ENCODE measurements around the gene FAM186B.

The FAM186B gene

GRCh38 chr12:49560695-49561094 is 44.7 kb downstream of the FAM186B start:
- no peak for DNase-seq (ENCODE audit: low spot score)
- Histone ChIP-seq H3K4me3 (no peak overlapping the region), H3K27ac (no peak overlapping the region)
- TF ChIP-seq, protein P1, sequence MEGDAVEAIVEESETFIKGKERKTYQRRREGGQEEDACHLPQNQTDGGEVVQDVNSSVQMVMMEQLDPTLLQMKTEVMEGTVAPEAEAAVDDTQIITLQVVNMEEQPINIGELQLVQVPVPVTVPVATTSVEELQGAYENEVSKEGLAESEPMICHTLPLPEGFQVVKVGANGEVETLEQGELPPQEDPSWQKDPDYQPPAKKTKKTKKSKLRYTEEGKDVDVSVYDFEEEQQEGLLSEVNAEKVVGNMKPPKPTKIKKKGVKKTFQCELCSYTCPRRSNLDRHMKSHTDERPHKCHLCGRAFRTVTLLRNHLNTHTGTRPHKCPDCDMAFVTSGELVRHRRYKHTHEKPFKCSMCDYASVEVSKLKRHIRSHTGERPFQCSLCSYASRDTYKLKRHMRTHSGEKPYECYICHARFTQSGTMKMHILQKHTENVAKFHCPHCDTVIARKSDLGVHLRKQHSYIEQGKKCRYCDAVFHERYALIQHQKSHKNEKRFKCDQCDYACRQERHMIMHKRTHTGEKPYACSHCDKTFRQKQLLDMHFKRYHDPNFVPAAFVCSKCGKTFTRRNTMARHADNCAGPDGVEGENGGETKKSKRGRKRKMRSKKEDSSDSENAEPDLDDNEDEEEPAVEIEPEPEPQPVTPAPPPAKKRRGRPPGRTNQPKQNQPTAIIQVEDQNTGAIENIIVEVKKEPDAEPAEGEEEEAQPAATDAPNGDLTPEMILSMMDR (IDR thresholded peaks at IDR 0.05) = no peak

DNA sequence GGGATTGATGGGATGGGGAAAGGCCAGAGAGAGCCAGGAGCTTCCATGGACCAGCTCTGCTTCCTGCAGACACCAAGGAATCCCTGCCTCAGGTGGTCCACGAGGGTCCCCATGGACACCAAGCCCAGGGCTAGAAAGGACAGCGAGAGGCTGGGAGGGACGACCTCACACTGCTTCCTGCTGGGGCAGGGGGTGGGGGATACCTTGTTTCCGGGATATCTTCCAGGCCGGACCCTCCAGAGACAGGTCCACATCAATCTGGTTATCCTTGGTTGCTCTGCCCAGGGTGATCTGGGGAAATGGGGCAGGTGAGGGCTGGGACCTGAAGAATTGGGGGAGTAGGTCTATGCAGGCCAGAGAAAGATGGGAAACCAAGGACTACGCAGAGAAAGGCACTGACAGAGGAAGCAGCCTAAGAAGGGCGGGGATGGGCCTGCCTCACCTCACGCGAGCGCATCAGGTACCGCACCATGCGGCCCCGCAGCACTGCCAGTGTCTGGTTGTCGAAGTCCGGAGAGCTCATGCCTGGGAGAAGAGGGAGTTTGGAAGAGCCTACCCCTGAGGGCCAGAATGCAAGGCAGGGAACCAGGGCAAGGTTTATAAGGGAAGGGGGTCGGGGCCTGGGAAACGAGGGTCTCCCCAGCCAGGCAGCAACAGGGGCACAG is 46.3 kb downstream of the FAM186B start:
- no peak for DNase-seq (ENCODE audit: low spot score)
- TF ChIP-seq, protein P1 (IDR thresholded peaks at IDR 0.05) = no peak
- Histone ChIP-seq H3K27ac (no peak overlapping the region), H3K4me3 (no peak overlapping the region)

- TF ChIP-seq, protein P1 (IDR thresholded peaks at IDR 0.05) = no peak
- no peak overlapping the region for H3K27ac ChIP-seq
- no peak overlapping the region for H3K4me3 ChIP-seq
- no peak for DNase-seq (ENCODE audit: low spot score)
Measured at GRCh38 chr12:49558526-49558925, 46.9 kb downstream of the FAM186B start.

DNA sequence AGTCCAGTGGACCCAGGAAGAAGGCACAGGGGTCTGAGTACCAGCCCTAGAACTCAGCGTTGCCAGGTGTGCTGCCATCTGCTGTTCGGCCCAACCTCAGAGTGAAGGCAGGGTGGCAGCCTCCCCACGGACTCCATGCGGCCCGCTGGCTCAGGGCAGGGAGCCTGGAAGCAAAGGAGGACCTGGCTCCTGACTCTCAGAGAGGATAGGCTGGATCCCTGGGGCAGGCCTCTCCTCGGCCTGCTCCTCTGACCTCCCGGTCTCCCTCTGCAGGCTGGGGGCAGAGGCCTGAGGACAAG is 47.6 kb downstream of the FAM186B start:
- no peak overlapping the region for H3K4me3 ChIP-seq
- no peak for DNase-seq (ENCODE audit: low spot score)
- no peak overlapping the region for H3K27ac ChIP-seq
- TF ChIP-seq, protein P1 (IDR thresholded peaks at IDR 0.05) = no peak

DNA sequence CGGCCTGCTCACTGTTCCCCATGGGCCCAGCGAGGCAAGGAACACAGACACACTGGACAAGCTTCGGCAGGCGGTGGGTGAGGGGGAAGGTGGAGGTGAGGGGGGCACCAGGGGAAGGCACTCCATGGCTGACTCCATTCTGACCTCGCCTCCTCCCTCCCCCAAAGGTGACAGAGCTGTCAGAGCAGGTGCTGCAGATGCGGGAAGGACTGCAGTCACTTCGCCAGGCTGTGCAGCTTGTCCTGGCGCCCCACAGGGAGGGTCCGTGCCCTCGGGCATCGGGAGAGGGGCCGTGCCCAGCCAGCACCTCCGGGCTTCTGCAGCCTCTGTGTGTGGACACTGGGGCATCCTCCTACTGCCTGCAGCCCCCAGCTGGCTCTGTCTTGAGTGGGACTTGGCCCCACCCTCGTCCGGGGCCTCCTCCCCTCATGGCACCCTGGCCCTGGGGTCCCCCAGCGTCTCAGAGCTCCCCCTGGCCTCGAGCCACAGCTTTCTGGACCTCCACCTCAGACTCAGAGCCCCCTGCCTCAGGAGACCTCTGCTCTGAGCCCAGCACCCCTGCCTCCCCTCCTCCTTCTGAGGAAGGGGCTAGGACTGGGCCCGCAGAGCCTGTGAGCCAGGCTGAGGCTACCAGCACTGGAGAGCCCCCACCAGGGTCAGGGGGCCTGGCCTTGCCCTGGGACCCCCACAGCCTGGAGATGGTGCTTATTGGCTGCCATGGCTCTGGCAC is 48.1 kb downstream of the FAM186B start:
- no peak for DNase-seq (ENCODE audit: low spot score)
- Histone ChIP-seq H3K27ac (no peak overlapping the region), H3K4me3 (no peak overlapping the region)
- TF ChIP-seq, protein P1 (IDR thresholded peaks at IDR 0.05) = no peak

DNA sequence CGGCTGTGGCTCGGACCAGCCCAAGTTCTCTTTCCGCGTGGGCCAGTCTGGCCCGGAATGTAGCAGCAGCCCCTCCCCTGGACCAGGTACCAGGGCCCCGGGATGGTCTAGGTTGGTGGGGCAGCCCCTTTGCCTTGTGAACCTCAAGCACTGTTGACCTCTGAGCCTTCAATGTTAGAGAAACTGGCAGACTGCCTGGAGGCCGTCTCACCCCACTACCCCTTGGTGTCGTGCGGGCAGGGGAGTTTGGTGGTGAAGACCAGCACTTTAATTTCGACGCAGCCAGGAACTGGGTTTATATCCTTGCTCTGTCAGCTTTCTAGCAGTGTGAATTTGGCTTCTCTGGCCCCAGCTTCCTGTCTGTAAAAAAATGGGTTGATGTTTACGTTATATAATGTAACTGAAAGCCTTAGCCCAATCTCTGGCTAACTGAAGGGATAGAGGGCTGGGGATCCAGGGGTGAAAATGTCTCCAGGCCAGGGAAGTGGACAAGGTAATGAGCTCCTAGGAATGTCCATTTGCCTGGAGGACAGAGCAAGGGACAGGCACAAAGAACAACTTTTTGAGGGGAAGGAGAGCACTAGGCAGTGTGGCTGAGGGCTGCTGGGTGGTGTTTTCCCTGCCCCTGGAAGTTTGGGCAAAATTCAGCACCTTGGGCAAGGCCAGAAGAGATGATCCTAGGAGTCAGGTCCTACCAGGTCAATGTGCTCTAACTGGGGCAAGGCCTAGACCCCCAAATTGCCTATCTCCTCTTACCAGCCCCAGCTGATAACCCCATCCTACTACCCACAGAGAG is 48.9 kb downstream of the FAM186B start:
- TF ChIP-seq, protein P1 (IDR thresholded peaks at IDR 0.05) = no peak
- Histone ChIP-seq H3K27ac (no peak overlapping the region), H3K4me3 (no peak overlapping the region)
- no peak for DNase-seq (ENCODE audit: low spot score)

Measured in coronary artery (tissue), 2 donors.